AG09309 (cell line): Measurements from ENCODE around the gene TMEM82.

ENCODE experiments used
- DNase-seq: peaks from one replicate; pipeline ENCODE4 v3.0.0-alpha.2; 2010; ENCODE audit warnings: low read depth
- H3K4me3 ChIP-seq: 2 replicates; pipeline ENCODE4 v1.5.1; 2011; ENCODE audit warnings: mild to moderate bottlenecking, low read depth, low read length, moderate library complexity; ENCODE audit not compliant: control insufficient read depth
- CTCF ChIP-seq: IDR thresholded peaks from 2 replicates; pipeline ENCODE4 v1.5.1; 2011; ENCODE audit warnings: mild to moderate bottlenecking, low read depth, low read length, inconsistent platforms; ENCODE audit not compliant: insufficient read depth, control insufficient read depth; ENCODE audit errors: missing control alignments

TMEM82 gene

GRCh38 chr1:15760520-15761211 lies 18.4 kb downstream of the TMEM82 start:
- TF ChIP-seq CTCF = no peak
- DNase-seq = peak; percentile 39
- peak overlapping the region; percentile 39 for H3K4me3 ChIP-seq

- TF ChIP-seq CTCF = no peak
- no peak overlapping the region for H3K4me3 ChIP-seq
- no peak for DNase-seq
These were observed 19.2 kb downstream of the TMEM82 start for GRCh38 chr1:15761366-15762128.

GRCh38 chr1:15762546-15762945 lies 20.2 kb downstream of the TMEM82 start:
- TF ChIP-seq CTCF = no peak

GRCh38 chr1:15764269-15764764 lies 22.0 kb downstream of the TMEM82 start:
- DNase-seq = no peak
- no peak for TF ChIP-seq CTCF
- no peak overlapping the region for H3K4me3 ChIP-seq

More at GRCh38 chr1:15762546-15762945, 20.2 kb downstream of the TMEM82 start:
- no peak for DNase-seq
- no peak overlapping the region for H3K4me3 ChIP-seq

- no peak for DNase-seq
- no peak overlapping the region for H3K4me3 ChIP-seq
- TF ChIP-seq CTCF = no peak
These were observed 22.6 kb downstream of the TMEM82 start for GRCh38 chr1:15764890-15765289.

- peak; percentile 72 for DNase-seq
- TF ChIP-seq CTCF = no peak
- H3K4me3 ChIP-seq = no peak overlapping the region
These were observed 23.3 kb downstream of the TMEM82 start for GRCh38 chr1:15765495-15766194.
